G401 (cell line): Measurements from ENCODE around the gene ZNF576. TPM values are rescaled to one million over a fixed set of nuclear protein-coding genes. Genes with fewer than 3 reads are reported as not detected.
"Not testable (repeated sequence)": the region's sequence is repeated elsewhere in the genome, so short reads cannot be mapped to it uniquely, and the experiment has no call there.

ENCODE experiments used
- DNase-seq: peaks from one replicate; pipeline ENCODE4 v3.0.0-alpha.2; 2015; ENCODE audit warnings: low spot score
- in situ Hi-C: cut with HindIII; loops from 2 replicates; pipeline ENCODE4 v1.10.0; 2016; ENCODE audit warnings: low sequenced_read_pairs, mixed read lengths
- total RNA-seq: library from RNA; depleted of rRNA; stranded (reverse); fragments of >200 nt; shearing (Covaris generic); gene quantifications from 2 replicates; pipeline ENCODE4 v1.2.3, GENCODE V29; 2014; rRNA removed

ZNF576 gene
- 6.9 and 15.4 TPM in 2 replicates for total RNA-seq

DNA sequence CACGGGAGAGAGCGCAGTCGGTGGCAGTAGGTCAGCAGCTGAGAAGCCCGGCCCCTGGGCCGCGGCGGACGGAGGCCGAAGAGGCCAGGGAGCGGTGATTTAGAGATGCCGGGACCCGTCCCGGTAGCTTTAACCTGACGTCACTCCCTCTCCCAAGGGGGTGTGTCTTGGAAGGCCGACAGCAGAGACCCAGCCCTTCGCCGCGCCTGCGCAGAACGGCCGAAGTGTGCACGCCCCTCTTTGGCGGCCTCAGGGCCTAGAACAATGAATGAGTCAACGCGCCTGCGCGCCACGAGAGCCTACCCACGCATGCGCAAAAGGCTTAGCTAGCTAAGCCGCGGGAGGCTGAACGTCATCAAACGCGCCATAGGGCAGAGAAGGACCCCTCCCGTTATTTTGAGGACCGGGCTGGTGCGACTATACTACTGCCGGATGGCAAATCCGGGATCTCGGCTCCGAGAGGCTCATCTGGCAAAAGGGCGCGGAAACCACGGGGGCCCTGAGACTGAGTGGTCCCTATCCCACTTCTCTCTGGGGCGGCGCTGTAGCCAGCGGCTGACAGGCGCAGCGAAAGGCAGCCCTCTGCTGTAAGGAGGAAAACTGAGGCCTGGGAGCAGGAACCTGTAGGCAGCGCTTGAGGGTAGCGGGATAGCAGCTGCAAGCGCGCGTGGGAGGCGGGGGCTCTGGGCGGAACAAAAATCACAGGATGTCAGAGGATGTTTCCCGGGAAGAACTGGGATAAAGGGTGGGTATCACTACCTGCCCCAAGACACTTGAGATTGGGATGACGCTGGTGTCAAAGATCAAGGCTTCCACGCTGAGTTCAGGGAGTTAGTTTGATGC is at the start of gene ZNF576, which contains the start of gene IRGQ:
Gene ZNF576, plus strand, starts transcription at position 597 of the 843 bp plus-strand sequence. CDS start 514 bp downstream, outside the sequence.
Gene IRGQ, minus strand, starts transcription at position 136 of the 843 bp plus-strand sequence. CDS start 796 bp downstream, outside the sequence.
- in situ Hi-C loops, result no loop called here
- peak; percentile 99 for DNase-seq

- in situ Hi-C loops, result not testable (repeated sequence)
These were observed 48.5 kb upstream of the ZNF576 start for GRCh38 chr19:43547926-43548325.

GRCh38 chr19:43548706-43549105 is 47.7 kb upstream of the ZNF576 start:
- DNase-seq, result no peak
- in situ Hi-C loops, result no loop called here

More at GRCh38 chr19:43547926-43548325, 48.5 kb upstream of the ZNF576 start:
- DNase-seq, result not testable (repeated sequence)

DNA sequence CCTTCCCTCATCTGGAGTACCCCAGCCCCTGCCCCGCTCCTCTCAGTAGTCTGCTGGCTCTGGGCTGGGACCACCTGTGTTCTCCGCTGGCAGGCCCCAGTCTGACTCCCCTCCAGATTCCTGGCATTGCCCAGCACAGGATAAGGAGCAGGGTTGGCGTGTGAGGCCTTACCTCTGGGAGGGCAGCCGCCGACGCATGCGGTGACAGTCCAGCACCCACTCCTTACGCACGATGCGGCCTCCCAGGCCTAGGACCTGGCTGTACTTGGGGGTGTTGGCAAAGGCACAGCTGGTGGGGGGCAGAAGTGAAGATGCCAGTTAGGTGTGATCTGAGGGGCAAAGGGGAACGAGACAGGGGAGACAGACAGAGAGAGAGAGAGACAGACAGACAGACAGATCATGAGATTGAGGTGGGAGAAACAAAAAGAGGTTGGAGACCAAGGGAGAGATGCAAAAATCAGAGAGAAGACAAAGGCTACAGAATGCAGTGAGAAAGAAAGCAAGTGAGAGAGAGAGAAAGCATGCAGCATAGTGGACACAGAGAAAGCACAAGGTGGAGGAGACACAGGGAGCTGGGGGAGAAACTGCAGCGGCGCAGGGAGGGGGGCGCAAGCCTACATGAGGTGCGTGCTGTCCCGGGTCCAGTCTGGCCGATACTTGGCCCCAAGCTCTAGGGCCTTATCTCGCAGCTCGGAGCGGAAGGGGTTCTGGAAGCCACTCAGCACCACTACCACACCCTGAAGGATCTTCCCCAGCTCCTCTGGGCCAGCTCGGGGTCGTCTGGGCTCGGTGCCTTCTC is 44.8 kb upstream of the ZNF576 start:
- DNase-seq, result no peak
- in situ Hi-C loops, result no loop called here

- in situ Hi-C loops, result no loop called here
- DNase-seq, result no peak
These were observed 44.3 kb upstream of the ZNF576 start for GRCh38 chr19:43552198-43552450.

- in situ Hi-C loops, result no loop called here
- DNase-seq, result no peak
These were observed 43.8 kb upstream of the ZNF576 start for GRCh38 chr19:43552616-43553015.

- in situ Hi-C loops, result no loop called here
- no peak for DNase-seq
These were observed 42.7 kb upstream of the ZNF576 start for GRCh38 chr19:43553656-43554055.

GRCh38 chr19:43554317-43554895 is 42.0 kb upstream of the ZNF576 start:
- no peak for DNase-seq
- in situ Hi-C loops, result no loop called here

GRCh38 chr19:43555185-43555770 is 41.1 kb upstream of the ZNF576 start:
- peak; percentile 92 for DNase-seq
- in situ Hi-C loops, result no loop called here

DNA sequence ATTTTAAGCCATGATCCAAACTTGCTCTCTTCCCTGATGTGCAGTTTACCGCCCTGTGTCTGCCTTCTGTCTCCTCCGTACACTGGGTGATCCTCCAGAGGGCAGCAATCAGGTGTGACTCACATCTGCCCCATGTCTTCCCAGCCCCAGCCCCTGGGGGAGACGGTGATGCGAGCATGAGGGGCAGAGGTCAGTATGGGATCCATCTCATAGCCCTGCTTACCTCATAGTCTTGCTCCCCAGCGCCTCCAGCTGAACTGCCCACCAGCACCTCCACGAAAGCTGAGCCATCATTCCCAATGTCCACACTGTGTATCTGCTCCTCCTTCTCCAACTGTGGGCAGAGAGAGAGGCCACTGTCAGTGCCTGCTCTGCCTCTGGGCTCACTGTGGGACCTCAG is 35.7 kb upstream of the ZNF576 start:
- in situ Hi-C loops, result no loop called here
- no peak for DNase-seq

DNA sequence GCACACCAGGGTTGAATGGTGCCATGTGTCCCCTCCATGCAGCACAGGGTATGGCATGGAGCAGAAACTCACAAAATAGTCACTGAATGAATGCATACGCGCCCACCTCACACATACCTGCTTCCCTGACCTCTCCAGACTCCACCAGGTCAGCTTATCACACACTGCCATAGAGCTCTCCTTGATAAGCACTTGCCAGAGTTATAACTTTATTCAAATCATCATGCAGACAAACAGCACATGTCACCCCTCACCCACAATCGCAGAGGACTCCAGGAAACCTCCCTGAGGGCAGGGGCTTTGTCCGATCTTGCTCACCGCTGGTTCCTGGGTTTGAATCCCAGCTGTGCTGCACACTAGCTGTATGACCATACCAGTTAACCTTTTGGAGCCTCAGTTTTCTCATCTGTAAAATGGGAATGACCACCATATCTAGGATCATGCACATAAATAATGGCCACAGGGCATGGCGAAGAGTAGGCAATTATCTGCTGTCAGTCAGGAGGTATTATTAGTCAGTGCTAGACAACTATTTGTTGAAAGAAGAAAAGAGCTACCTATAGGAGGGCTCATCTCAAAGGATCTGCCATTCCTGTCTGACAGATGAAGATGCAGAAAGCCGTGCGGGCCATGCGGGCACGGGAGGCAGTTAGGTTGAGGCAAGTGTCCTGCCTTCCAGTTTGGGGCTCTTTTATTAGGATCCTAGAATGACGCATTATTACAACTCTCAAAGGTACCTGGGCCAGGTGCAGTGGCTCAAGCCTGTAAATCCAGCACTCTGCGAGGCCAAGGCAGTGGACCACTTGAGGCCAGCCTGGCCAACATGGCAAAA is 35.0 kb upstream of the ZNF576 start:
- in situ Hi-C loops, result no loop called here
- no peak for DNase-seq

- no peak for DNase-seq
- in situ Hi-C loops, result no loop called here
These were observed 34.1 kb upstream of the ZNF576 start for GRCh38 chr19:43562226-43562697.

DNA sequence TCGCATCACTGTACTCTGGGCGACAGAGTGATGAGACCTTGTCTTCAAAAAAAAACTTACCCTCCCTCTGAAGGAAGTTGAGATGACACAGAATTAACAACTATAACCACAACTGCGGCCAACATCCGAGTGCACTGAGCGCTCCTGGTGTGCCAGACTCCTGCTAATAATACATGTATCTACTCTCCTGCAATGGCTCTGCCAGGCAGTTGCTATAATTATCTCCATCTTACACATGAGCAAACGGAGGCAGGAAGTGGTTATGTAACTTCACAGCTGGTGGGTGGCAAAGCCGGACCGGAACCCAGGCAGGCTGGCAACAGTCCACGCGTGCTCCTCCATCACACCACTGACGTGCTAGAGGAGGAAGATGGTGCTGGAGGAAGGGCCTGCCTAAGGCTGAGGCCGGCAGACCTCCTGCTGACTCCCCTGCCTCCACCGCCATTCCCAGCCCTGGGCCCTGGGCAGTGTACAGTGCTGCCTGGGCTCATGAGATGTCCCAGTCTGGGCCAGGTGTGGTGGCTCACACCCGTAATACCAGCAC is 33.6 kb upstream of the ZNF576 start:
- in situ Hi-C loops, result no loop called here
- peak; percentile 96 for DNase-seq

DNA sequence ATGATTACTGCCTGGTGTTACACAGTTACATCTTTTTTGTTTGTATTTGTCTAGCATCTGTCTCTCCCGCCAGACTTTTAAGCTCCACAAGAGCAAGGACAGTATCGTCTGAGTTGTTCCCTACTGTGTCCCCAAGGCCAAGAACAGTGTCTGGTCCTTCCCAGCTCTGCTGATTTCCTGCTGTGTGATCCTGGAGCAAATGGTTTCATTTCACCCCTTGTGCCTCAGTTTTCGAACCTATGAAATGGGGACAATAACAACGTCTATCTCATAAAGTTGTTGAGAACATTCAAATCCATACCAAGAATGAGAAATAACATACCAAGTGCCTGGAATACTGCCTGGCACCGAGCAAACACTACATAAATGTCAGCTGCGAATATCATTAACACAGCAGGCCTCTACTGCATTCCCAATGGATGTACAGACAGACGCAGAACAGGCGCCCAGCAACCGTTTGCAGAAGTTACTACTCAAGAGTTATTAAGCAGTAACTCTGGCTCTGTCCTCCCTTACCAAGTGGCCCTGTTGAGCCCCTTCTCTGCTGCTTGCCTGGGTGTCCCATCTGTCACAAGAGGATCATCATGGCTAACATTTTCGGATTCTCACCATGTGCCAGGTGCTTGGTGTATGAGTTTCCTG is 32.5 kb upstream of the ZNF576 start:
- in situ Hi-C loops, result no loop called here
- DNase-seq, result peak; percentile 28

- DNase-seq, result peak; percentile 83
- in situ Hi-C loops, result no loop called here
These were observed 31.6 kb upstream of the ZNF576 start for GRCh38 chr19:43564800-43565199.

DNA sequence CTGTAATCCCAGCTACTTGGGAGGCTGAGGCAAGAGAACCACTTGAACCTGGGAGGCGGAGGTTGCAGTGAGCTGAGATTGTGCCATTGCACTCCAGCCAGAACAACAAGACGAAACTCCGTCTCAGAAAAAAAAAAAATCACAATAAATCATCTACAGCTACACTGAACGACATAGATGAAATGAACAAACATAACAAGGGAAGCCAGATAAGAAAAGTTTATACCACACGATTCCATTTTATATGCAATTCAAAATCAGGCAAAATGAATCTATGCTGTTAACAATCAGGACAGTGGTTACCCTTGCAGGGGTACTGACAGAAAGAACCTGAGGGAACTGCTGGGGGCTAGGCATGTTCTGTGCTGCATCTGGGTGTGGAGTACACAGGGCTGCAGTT is 26.7 kb upstream of the ZNF576 start:
- in situ Hi-C loops, result no loop called here

GRCh38 chr19:43570174-43570791 is 26.1 kb upstream of the ZNF576 start:
- in situ Hi-C loops, result no loop called here
- DNase-seq, result no peak

More for the DNA sequence above, 26.7 kb upstream of the ZNF576 start:
- no peak for DNase-seq
